ENCODE results near the gene TEPSIN.

TEPSIN gene

DNA sequence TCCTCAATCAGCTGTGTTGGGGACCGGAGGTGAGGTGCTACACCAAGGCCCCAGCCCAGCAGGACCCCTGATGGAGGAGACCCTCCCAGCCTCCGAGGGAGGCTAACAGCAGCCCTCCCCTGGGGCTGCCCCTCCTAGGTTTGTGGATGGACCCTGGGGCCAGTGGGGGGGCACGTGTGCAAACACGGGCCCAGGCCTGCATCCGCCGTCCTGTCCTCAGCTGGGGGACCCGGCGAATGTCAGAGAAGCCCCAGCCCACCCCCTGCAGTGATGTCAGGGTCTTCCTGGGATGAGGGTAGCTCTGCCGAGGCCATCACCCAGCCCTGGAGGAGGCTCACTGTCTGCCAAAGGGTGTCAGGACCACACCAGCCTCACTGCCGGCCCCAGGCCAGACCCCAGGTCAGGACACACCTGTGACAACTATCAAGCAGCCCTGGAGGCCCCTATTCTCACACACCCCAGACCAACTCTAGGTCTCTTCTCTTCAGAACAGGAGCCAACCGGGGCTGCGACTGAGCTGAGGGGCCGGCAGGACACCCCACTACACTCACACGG, 42.8 kb downstream of the TEPSIN start:
- no peak for DNase-seq

GRCh38 chr17:81194941-81195901, 43.6 kb downstream of the TEPSIN start:
- DNase-seq: no peak

GRCh38 chr17:81194225-81194760, 44.6 kb downstream of the TEPSIN start:
- DNase-seq: no peak

GRCh38 chr17:81193470-81194224, 45.2 kb downstream of the TEPSIN start:
- DNase-seq: no peak

DNA sequence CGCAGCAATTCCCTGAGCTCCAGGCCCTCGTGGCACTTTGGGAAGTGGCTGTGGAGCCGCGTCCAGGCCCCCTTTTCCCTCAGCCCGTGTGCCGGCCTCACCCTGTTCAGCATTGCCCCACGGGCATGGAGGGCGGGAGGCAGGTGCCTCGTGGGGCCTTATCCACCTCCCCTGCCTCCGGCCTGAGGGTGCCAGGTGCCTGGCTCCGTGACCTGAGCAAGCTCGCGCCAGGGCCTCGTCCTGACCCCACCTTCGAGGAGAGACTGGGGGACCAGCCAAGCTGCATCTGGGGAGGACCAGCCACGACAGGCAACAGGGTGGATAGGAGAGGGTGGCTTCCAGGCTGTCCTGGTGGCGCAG, 45.8 kb downstream of the TEPSIN start:
- DNase-seq: no peak

DNA sequence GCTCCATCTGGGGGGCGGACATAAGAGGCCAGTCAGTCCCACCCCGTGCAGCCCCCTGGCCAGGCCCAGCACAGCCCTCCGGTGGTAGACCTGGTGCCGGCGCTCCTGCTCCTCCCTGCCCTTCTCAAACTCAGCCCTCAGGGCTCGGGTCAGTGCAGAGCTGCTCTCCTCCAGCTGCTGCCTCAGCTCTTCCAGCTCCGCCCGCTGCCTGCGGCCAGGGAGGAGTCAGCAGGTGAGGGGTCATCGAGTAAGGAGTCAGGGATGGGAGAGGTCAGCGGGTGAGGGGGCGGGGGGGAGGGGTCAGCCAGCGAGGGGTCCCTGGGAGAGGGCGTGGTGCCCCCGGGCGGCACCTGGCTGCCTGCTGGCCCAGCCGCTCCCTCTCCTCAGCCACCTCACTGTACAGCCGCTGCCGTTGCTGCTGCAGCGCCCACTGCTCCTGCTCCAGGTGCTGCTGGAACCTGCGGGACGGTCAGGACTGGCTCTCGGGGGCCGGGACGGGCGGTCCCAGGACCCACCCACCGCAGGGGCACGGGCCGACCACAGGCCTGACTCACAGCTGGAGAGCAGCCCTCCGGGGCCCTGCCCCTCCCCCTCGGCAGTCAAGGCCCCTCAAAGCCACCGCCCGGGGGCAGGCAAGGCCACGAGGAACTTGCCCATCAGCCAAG, 46.3 kb downstream of the TEPSIN start:
- DNase-seq: no peak

- no peak for DNase-seq
Measured at GRCh38 chr17:81191646-81192045, 47.2 kb downstream of the TEPSIN start.

DNA sequence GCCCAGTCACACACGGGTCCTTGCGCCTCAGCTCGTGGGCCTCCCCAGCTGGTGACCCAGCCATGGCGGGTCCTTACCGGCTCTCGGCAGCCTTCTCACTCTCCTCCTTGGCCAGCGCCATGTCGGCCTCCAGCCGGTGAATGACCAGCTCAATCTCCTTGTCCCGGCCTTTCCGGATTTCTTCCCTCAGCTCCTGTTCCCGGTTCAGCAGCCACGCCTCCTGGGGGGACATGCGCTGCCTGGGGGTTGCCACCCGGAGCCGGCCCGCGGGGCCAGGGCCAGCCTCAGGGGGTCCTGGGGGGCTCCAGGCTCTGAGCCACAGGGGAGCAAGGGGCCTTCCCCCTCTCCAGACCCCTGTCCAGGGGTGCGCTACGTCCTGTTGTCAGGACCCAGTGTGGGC, 47.7 kb downstream of the TEPSIN start:
- no peak for DNase-seq

DNA sequence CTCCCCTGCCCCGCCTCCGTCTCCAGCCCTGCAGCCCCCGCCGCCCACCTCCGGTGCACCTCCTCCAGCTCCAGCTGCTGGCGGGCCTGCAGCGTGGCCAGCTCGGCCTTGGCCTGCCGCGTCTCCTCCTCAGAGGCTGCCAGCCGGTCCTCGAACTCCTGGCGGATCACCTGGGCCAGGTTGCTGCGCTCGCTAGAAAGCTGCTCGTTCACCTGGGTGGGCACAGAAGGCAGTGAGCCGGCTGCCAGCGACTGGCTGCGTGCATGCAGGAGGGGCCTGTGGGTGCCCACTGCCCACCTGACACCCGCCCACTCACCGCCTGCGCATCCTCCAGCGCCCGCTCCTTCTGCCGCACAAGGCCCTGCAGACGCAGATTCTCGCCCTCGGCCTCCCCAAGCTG, 48.3 kb downstream of the TEPSIN start:
- DNase-seq: no peak

GRCh38 chr17:81189670-81190530, 49.0 kb downstream of the TEPSIN start:
- no peak for DNase-seq

DNA sequence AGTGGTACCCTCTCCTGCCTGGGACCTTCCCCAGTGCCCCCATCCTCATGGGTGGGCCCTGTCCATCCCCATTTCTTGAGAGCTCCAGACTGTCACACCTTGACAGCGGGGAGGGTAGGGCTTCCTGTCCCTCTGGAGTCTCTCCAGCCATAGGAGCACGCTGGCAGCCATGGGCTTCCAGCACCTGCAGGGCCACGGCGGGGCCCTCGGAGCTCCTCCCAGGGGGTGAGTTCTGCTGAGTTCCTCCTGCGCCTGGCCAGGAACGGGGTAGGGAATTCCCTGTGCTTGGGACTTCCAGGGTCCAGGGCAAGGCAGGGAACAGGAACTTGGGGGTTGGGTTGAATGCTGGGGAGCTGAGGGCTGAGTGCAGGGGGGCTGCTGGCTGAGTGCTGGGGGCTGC, 49.8 kb downstream of the TEPSIN start:
- DNase-seq: no peak

- no peak for DNase-seq
Measured at GRCh38 chr17:81188491-81188840, 50.4 kb downstream of the TEPSIN start.

GRCh38 chr17:81187586-81188490, 51.0 kb downstream of the TEPSIN start:
- no peak for DNase-seq

DNA sequence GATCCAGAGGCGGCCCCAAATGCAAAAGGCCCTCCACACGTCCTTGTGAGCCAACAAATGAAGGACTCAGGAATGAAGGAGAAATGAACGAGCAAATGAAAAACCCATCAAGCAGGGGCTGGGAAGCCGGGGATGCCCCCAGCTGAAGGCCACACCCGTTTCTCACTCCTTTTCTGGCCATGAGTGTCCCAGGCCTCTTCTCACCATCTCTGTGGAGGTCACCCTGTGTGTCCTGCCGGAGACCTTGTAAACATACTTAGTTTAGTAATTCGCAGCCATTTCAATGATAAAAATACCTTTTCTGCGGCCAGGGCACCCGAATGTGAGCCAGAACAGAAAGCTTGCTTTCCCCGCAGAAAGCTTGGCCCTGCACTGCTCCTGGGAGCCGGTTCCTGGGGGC, 51.7 kb downstream of the TEPSIN start:
- no peak for DNase-seq

- DNase-seq: no peak
Measured at GRCh38 chr17:81186203-81186602, 52.7 kb downstream of the TEPSIN start.

DNA sequence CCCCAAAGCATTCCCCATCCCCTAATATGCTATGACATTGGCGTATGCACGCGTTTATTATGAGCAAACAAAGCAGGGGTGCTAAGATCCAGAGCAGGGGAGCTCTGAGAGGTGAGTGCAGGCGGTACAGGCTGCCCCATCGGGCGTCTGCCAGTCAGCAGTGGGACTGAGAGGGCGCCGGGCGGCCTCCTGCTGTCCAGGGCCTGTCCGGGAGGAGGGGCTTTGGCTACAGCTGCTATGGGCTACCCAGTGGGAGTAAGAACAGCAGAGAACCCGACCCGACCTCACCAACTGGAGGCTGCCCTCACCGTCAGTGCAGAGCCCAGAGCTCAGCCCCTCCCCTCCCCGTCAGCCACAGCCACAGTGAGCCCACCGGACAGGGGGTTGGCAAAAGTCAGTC, 54.3 kb downstream of the TEPSIN start:
- no peak for DNase-seq

DNA sequence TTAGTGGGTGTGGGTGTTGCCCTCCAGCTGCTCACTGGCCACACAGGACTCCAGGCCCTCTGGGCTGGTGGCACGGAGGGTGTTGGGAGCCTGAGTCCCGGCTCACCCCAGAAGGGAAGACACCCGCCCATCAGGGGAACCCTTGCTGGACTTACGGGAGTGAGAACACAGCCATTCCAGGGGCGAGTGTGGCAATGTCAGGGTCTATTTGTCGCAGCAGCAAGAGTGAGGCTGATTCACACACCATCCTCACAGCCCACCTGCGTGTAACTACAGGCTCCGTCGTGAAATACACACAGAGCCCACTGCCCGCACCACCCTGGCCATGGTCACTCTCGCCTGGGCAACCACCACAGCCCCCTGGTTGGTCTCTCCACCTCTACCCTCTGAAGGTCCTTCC, 55.0 kb downstream of the TEPSIN start:
- DNase-seq: no peak

DNA sequence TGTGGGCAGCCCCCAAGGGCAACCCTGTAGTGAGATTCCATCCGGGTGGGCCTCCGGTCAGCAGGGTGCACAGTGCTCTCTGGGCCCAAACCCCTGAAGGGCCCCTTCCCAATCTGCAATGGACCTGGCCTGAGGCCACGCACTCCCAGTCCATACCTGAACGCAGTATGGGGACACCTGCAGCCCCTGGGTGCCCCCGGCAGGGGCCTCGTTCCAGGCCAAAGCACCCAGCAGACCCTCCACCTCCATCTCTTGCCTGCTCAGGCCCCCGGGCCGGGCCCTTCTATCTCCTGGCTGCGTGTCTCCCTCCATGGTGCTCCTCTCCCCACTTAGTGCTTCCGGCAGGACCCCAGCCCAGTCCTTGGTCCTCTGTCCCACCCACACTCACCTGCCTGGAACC, 55.5 kb downstream of the TEPSIN start:
- no peak for DNase-seq

DNA sequence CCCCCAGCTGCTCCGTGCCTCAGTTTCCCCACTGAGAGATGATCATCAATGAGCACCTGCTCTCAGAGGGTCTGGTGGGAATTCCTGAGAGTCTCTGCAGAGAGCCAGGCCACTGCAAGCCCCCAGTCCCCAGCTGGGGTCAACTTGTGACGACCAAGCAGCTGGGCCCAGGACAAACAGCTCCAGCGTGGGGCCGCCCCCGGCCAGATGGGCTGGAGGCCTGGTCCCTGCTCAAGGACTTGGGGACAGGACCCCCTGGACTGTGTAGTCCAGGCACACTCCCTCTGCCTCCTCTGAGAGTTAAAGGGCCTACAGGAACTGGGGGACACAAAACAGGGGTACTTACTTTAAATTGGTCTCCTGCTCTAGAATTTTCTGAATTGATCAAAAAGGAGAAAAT, 56.3 kb downstream of the TEPSIN start:
- DNase-seq: no peak

GRCh38 chr17:81181811-81182185, 57.1 kb downstream of the TEPSIN start:
- DNase-seq: no peak

All from CD4-positive, alpha-beta T cell treated with Interleukin-17A for 4 hours (primary cell).